ENCODE results near the gene KCNIP1. TPM values are rescaled to one million over a fixed set of nuclear protein-coding genes. Genes with fewer than 3 reads are reported as not detected.

KCNIP1 gene
- total RNA-seq, 1 donor from 2014 or later = not detected

DNA sequence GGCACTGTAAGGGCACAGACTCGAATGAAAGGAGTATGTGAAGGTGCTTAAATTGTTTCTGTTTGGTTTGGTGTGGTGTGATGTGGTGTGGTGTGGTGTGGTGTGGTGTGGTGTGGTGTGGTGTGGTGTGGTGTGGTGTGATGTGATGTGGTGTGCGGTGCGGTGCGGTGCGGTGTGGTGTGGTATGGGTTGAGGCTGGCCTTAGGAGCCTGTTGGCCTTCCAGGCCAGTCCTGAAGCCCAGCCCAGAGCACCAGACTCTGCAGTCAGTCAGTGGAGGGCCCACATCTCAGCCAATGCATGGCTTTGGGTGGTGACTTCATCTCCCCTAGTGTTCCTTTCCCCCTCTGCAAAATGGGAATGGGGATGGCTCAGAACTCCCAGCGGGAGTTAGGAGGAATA is 85.8 kb downstream of the KCNIP1 start:
- Mint-ChIP-seq H3K4me3 (ENCODE audit: low read depth) (no peak overlapping the region), H3K36me3 (ENCODE audit: low read depth) (no peaks in the 10 kb centered on the region), H3K27ac (no peak overlapping the region), H3K9me3 (no peaks in the 10 kb centered on the region), H3K4me1 (ENCODE audit: low read depth) (no peaks in the 10 kb centered on the region), H3K27me3 (ENCODE audit: low read depth) (peaks cover 3% of the 10 kb centered on the region)
- no peak for DNase-seq (ENCODE audit: low spot score)
- intact Hi-C loops (cut with micrococcal nuclease) = loop anchor here (10.0 kb wide), 1 partner anchor 785 kb away; no protein-coding TSS in a partner anchor

DNA sequence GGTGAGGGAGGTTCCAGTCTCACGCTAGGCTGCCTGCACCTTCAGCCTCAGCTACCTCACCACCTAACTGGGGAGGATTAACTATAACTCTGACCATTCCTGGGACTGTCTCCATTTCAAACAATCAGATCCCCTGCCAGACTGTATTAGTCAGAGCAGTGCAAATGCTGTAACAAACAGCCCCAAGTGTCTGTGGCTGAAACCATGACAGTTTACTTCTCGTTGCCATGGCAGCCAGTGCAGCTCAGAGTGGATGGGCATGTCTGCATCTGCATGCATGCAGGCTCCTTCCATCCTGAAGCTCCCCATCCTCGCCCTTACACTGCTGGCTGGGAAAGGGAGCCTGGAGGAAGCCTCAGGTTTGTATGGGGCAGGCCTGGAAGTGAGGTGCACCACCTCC is 86.7 kb downstream of the KCNIP1 start:
- H3K27me3 Mint-ChIP-seq (ENCODE audit: low read depth) = peaks cover 3% of the 10 kb centered on the region
- DNase-seq (ENCODE audit: low spot score) = no peak
- H3K36me3 Mint-ChIP-seq (ENCODE audit: low read depth) = no peaks in the 10 kb centered on the region
- no peaks in the 10 kb centered on the region for H3K4me1 Mint-ChIP-seq (ENCODE audit: low read depth)
- H3K4me3 Mint-ChIP-seq (ENCODE audit: low read depth) = no peak overlapping the region
- H3K9me3 Mint-ChIP-seq = no peaks in the 10 kb centered on the region
- intact Hi-C loops (cut with micrococcal nuclease) = loop anchor here (10.0 kb wide), 1 partner anchor 786 kb away; no protein-coding TSS in a partner anchor
- no peak overlapping the region for H3K27ac Mint-ChIP-seq

DNA sequence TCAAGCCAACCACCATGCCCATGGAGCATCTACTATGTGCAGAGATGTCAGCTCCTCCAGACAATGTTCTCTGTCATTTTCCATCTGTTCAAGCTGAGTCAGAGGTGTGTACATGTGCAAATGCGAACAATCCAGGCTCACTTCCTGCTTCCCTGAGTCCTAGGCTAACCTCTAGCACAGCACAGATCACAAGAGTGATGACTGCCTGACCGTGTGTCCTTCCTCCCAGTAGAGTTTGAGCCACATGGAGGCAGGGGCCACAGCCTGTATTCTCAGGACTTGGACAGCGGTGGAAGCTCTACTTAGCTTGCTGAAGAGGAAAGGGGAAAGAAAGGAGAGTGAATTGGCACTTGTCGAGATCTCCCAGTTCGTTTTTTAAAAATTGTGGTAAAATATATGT is 87.2 kb downstream of the KCNIP1 start:
- intact Hi-C loops (cut with micrococcal nuclease) = loop anchor here (10.0 kb wide), 1 partner anchor 786 kb away; no protein-coding TSS in a partner anchor
- no peak for DNase-seq (ENCODE audit: low spot score)
- no peaks in the 10 kb centered on the region for H3K9me3 Mint-ChIP-seq
- H3K4me1 Mint-ChIP-seq (ENCODE audit: low read depth) = no peaks in the 10 kb centered on the region
- no peak overlapping the region for H3K27ac Mint-ChIP-seq
- H3K27me3 Mint-ChIP-seq (ENCODE audit: low read depth) = peaks cover 3% of the 10 kb centered on the region
- H3K36me3 Mint-ChIP-seq (ENCODE audit: low read depth) = no peaks in the 10 kb centered on the region
- no peak overlapping the region for H3K4me3 Mint-ChIP-seq (ENCODE audit: low read depth)

DNA sequence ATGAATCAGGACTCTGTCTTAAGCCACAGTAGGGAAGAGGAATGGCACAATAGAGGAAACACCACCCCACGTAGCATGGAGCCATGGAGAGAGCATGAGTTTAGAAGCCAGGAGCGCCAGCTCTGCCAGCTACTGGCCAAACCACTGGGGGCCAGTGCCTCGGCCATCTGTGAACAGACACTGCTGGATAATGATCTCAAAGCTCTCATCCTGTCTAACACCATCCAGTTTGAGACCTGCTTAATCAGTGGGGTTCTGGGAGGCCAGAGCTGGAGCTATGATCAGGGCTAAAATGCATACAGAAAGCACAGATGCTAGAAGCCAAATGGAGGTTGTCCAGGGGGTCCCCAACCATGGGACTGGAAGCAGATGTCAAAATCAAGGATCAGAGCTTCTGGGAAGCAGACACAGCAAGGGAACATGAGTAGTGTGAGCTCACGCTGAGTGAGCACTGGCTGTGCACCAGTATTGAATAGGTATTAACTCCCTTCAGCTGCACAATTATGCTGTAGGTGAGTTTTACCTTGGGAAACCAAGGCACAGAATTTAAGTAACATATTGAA is 92.7 kb downstream of the KCNIP1 start:
- Mint-ChIP-seq H3K27me3 (ENCODE audit: low read depth) (peaks cover 23% of the 10 kb centered on the region), H3K4me1 (ENCODE audit: low read depth) (peaks cover 17% of the 10 kb centered on the region), H3K4me3 (ENCODE audit: low read depth) (no peak overlapping the region), H3K36me3 (ENCODE audit: low read depth) (no peaks in the 10 kb centered on the region), H3K9me3 (no peaks in the 10 kb centered on the region), H3K27ac (no peak overlapping the region)
- DNase-seq (ENCODE audit: low spot score) = no peak
- intact Hi-C loops (cut with micrococcal nuclease) = loop anchor here (1.0 to 10.0 kb wide), 3 partner anchors 24 to 792 kb away; no protein-coding TSS in a partner anchor

DNA sequence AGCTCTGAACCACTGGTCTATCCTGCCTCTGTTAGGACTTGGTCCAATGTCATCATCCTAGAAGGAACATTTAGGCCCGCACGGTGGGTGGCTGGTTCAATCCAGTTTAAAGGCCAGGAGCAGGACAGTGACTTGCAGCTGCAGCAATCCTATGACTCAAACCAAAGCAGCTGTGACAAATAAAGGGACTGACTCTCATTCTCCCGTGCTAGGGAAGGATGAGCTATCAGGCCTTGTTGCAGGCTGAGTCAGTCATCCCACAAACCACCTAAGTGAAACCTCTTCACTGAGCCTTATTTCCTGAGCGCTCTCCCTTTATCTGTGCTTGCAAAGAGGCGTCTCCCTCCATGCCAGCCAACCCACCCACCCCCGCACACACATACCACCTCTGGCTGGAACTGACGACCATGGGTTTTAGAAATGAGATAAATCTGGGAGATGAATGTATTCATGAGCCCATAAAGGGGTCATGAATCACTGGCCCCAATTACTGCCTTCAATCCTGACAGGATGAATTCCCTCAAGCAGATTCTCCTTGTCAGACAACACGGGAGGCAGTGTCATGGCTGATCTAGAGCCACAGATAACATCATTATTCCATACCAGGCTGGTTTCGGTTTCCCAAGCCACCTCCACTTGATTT is 93.4 kb downstream of the KCNIP1 start:
- Mint-ChIP-seq H3K36me3 (ENCODE audit: low read depth) (no peaks in the 10 kb centered on the region), H3K9me3 (no peaks in the 10 kb centered on the region), H3K4me3 (ENCODE audit: low read depth) (no peak overlapping the region), H3K27ac (no peak overlapping the region), H3K27me3 (ENCODE audit: low read depth) (peaks cover 25% of the 10 kb centered on the region), H3K4me1 (ENCODE audit: low read depth) (peaks cover 17% of the 10 kb centered on the region)
- intact Hi-C loops (cut with micrococcal nuclease) = loop anchor here (1.0 to 10.0 kb wide), 3 partner anchors 25 to 792 kb away; no protein-coding TSS in a partner anchor
- DNase-seq (ENCODE audit: low spot score) = no peak

DNA sequence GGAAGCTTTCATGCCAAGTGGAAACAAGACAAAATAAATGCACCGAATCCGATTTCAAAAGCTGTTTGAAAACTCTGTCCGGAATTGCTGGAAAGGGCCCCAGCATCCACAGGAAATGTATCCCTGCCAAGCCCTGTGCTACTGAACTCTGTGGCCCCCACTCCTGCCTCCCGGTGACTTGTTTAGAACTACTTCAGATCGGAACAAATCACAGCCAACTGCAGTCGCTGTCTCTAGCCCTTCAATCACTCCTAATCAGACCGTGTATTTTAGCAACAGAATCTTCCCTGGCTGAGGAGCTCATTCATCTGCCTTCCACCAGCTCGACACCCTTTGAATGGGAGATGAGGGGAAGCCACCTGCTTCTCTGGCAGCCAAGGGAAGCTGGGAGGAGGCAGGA is 94.1 kb downstream of the KCNIP1 start:
- Mint-ChIP-seq H3K9me3 (no peaks in the 10 kb centered on the region), H3K4me1 (ENCODE audit: low read depth) (peaks cover 17% of the 10 kb centered on the region), H3K4me3 (ENCODE audit: low read depth) (no peak overlapping the region), H3K27me3 (ENCODE audit: low read depth) (peaks cover 22% of the 10 kb centered on the region), H3K27ac (no peak overlapping the region), H3K36me3 (ENCODE audit: low read depth) (no peaks in the 10 kb centered on the region)
- no peak for DNase-seq (ENCODE audit: low spot score)
- intact Hi-C loops (cut with micrococcal nuclease) = loop anchor here (1.0 to 10.0 kb wide), 3 partner anchors 26 to 793 kb away; no protein-coding TSS in a partner anchor

DNA sequence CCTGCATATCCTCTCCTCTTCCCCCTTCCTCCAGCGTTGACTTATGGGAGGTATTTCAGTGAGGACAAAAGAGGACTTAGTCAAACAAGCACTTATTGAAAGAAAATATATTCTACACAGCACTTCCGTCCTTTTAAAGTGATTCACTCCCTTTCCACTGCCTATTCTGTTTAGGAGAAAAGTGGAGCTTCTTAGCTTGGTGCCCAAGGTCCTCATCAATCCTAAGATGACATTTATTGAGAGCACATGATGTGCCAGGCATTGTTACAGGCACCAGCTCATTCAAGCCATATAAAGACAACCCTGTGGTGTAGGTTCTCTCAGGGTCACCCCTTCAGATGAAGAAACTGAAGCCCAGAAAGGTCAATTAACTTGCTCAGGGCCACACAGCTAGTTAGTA is 95.9 kb downstream of the KCNIP1 start:
- H3K9me3 Mint-ChIP-seq = no peaks in the 10 kb centered on the region
- H3K4me1 Mint-ChIP-seq (ENCODE audit: low read depth) = peaks cover 17% of the 10 kb centered on the region
- no peak overlapping the region for H3K4me3 Mint-ChIP-seq (ENCODE audit: low read depth)
- H3K27ac Mint-ChIP-seq = no peak overlapping the region
- H3K36me3 Mint-ChIP-seq (ENCODE audit: low read depth) = no peaks in the 10 kb centered on the region
- intact Hi-C loops (cut with micrococcal nuclease) = loop anchor here (10.0 kb wide), 1 partner anchor 795 kb away; no protein-coding TSS in a partner anchor
- H3K27me3 Mint-ChIP-seq (ENCODE audit: low read depth) = peaks cover 25% of the 10 kb centered on the region
- no peak for DNase-seq (ENCODE audit: low spot score)

DNA sequence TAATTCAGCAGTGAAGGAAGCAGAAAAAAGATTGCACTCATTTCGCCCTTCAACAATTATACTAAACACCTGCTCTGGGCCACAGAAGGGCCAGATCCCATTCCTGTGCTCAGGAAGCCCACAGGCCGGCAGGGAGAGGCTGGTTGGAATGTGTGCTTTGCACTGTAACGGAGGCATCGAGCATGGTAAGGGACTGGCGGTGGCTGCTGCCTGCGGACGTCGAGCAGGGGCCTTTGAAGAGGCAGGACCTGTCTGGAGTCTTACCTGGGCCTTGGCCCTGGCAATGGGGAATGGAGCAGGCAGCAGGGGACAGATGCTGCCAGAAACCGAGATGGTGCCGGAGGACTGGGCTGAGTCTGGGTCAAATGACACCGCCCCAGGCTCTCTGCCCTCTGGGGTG is 97.8 kb downstream of the KCNIP1 start:
- Mint-ChIP-seq H3K27me3 (ENCODE audit: low read depth) (peaks cover 22% of the 10 kb centered on the region), H3K36me3 (ENCODE audit: low read depth) (no peaks in the 10 kb centered on the region), H3K4me3 (ENCODE audit: low read depth) (no peak overlapping the region), H3K27ac (no peak overlapping the region), H3K4me1 (ENCODE audit: low read depth) (peaks cover 15% of the 10 kb centered on the region), H3K9me3 (no peaks in the 10 kb centered on the region)
- DNase-seq (ENCODE audit: low spot score) = no peak
- intact Hi-C loops (cut with micrococcal nuclease) = no loop called here

DNA sequence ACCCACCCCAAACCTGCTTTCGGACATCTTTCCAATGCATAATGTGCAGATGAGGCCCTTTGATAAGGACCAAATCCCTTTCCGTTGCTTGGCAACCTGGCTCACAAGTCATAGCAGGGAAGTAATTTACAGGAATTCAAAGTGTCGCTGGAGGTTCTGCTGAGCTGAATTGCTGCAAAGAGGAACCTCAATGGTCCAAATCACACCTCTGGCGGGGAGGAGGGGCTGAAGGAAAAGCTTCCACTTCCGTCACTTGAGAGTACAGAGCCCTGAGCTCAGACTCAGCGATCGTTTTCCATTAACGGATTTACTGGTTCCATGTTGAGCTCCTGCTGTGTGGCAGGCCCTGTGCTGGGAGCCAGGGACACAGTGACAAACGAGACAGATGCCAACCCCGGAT is 99.3 kb downstream of the KCNIP1 start:
- intact Hi-C loops (cut with micrococcal nuclease) = no loop called here
- DNase-seq (ENCODE audit: low spot score) = no peak
- Mint-ChIP-seq H3K36me3 (ENCODE audit: low read depth) (no peaks in the 10 kb centered on the region), H3K4me3 (ENCODE audit: low read depth) (no peak overlapping the region), H3K27me3 (ENCODE audit: low read depth) (peaks cover 16% of the 10 kb centered on the region), H3K4me1 (ENCODE audit: low read depth) (peaks cover 3% of the 10 kb centered on the region), H3K9me3 (no peaks in the 10 kb centered on the region), H3K27ac (no peak overlapping the region)

DNA sequence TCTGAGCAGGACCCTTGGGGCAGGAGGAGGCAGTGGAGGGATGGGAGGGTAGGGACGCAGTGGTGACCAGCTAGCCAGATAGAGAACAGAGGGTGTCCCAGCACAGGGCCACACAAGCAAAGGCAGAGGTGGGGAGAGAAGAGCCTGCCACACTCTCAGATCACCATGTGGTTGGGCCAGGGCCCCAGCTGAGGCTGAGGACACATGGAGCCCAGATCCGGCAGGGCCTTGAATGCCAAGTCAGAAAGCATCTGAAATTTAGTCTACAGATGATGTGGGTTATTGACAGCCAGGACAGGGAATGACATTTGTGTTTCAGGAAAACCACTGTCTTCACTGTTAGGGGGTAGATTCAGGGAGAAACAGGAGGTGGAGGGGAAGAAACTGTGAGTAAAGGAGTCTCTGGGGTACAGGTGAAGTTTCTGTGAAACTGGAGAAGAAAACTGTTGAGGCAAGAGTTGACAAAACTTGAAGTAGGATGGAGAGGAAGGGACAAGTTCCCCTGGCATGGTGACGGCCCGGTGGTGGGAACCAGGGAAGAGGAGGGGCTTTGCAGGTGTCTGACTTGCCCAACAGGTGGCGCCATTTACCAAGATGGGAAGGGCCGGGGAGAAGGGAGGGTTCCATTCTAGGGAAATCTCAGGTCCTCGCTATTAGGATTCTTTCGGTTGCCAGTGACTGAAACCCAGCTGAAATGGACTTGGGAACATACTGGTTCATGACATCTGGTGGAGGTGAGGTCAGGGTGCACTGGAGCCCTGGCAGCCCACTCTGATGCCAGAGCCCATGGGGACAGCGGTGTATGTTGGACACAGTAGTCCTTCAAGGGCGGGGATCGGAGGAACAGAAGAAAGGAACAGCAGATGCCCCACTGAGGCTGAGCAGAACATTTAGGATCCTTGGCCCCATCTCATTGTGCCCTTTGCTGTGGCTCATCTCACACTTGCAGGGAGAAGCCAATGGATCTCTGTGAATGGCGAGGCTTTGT is 100.1 kb downstream of the KCNIP1 start:
- intact Hi-C loops (cut with micrococcal nuclease) = no loop called here
- H3K36me3 Mint-ChIP-seq (ENCODE audit: low read depth) = no peaks in the 10 kb centered on the region
- H3K4me1 Mint-ChIP-seq (ENCODE audit: low read depth) = no peaks in the 10 kb centered on the region
- H3K4me3 Mint-ChIP-seq (ENCODE audit: low read depth) = no peak overlapping the region
- peaks cover 12% of the 10 kb centered on the region for H3K27me3 Mint-ChIP-seq (ENCODE audit: low read depth)
- no peaks in the 10 kb centered on the region for H3K9me3 Mint-ChIP-seq
- no peak overlapping the region for H3K27ac Mint-ChIP-seq
- DNase-seq (ENCODE audit: low spot score) = peak; percentile 18

DNA sequence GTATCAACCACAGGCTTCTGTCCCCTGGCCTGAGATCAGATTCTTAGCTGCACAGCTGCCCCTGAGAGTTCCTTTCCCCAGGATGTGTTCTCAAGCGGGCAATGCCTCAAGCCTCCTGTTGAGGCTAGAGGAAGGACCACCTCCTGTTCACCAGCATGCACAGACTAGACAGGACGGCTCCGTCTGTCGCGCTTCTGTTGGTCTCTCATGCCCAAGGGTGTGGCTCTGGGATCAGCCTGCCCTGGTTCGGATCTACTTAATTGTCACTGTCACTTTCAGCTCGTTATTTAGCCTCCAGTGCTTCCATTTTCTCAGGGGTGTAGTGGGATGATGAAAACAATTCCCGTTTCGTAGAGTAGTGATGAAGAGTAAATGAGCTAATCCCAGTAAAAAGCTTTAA is 103.1 kb downstream of the KCNIP1 start:
- intact Hi-C loops (cut with micrococcal nuclease) = no loop called here
- H3K9me3 Mint-ChIP-seq = no peaks in the 10 kb centered on the region
- no peak overlapping the region for H3K27ac Mint-ChIP-seq
- H3K27me3 Mint-ChIP-seq (ENCODE audit: low read depth) = peaks cover 5% of the 10 kb centered on the region
- no peaks in the 10 kb centered on the region for H3K4me1 Mint-ChIP-seq (ENCODE audit: low read depth)
- no peak overlapping the region for H3K4me3 Mint-ChIP-seq (ENCODE audit: low read depth)
- no peaks in the 10 kb centered on the region for H3K36me3 Mint-ChIP-seq (ENCODE audit: low read depth)
- no peak for DNase-seq (ENCODE audit: low spot score)

DNA sequence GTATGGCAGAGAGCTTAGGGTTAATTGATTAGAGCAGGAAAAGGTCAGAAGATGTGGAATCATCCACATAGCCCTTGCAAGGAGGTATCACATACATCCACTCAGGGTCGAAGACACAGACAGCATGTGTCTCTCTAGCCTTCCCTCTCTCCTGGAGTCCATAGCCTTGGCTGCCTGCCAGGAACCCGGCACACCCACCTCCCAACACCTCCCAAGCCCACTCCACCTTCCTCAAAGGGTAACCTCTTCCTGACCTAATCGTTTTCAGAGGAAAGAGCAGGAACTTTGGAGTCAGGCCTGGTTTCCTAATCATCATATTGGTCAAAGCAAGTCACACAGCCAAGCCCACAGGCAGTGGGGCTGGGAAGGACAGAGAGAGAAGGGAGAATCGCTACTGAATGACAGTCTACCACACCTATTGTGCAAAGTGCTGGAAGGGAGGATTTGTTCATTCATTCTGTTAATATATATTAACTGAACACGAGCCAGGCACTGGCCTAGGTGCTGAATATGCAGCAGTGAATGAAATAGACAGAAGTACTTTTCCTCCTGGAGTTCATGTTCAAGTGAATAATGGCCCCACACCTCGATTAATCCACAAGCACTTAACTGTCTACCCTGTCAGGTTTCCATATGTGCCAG is 107.8 kb downstream of the KCNIP1 start:
- no peaks in the 10 kb centered on the region for H3K4me1 Mint-ChIP-seq (ENCODE audit: low read depth)
- H3K4me3 Mint-ChIP-seq (ENCODE audit: low read depth) = no peak overlapping the region
- no peak for DNase-seq (ENCODE audit: low spot score)
- no peaks in the 10 kb centered on the region for H3K27me3 Mint-ChIP-seq (ENCODE audit: low read depth)
- intact Hi-C loops (cut with micrococcal nuclease) = no loop called here
- no peaks in the 10 kb centered on the region for H3K36me3 Mint-ChIP-seq (ENCODE audit: low read depth)
- no peak overlapping the region for H3K27ac Mint-ChIP-seq
- H3K9me3 Mint-ChIP-seq = no peaks in the 10 kb centered on the region
